Gastroesophageal sphincter (tissue), 4 donors: Measurements from ENCODE around the gene WDR73. TPM values are rescaled to one million over a fixed set of nuclear protein-coding genes. Genes with fewer than 3 reads are reported as not detected.

ENCODE experiments used
- ATAC-seq: fragments of 150-250 bp; one replicate; pipeline ENCODE4 v1.9.1; 2016; ENCODE audit warnings: mild to moderate bottlenecking, moderate library complexity
- H3K27ac ChIP-seq, 4 donors: fragments of 200-600 bp; sonication (generic) in 3 of 4; 1 replicate in 3 of 4; 2 replicates in 1 of 4; pipeline ENCODE4 v1.5.1; 2016 to 2019
- H3K27me3 ChIP-seq: fragments of 200-600 bp; sonication (generic); one replicate; pipeline ENCODE4 v1.5.1; 2019
- H3K36me3 ChIP-seq, 2 donors: fragments of 200-600 bp; sonication (generic); one replicate each; pipeline ENCODE4 v1.5.1; 2019; ENCODE audit warnings: control low read depth in 1 of 2
- H3K4me1 ChIP-seq, 3 donors: fragments of 200-600 bp; sonication (generic); 1 replicate in 2 of 3; 2 replicates in 1 of 3; pipeline ENCODE4 v1.5.1; 2016 to 2019; ENCODE audit warnings: control low read depth in 2 of 3
- H3K4me3 ChIP-seq, 2 donors: fragments of 200-600 bp; sonication (generic); one replicate each; pipeline ENCODE4 v1.5.1; 2019; ENCODE audit warnings: mild to moderate bottlenecking in 1 of 2, moderate library complexity in 1 of 2
- H3K9me3 ChIP-seq, 3 donors: fragments of 200-600 bp; sonication (generic); one replicate each; pipeline ENCODE4 v1.5.1; 2017 to 2019; ENCODE audit warnings: control low read depth in 2 of 3
- EP300 ChIP-seq: sonication (generic); formaldehyde crosslinking; IDR thresholded peaks from one replicate; pipeline ENCODE4 v1.6.1; 2017; ENCODE audit warnings: antibody characterized with exemption, mild to moderate bottlenecking
- POLR2A ChIP-seq, 2 donors: fragments of 450-650 bp; IDR thresholded peaks; one replicate each; pipeline ENCODE4 v1.6.1; 2017; ENCODE audit warnings: antibody characterized with exemption in 2 of 2, mild to moderate bottlenecking in 2 of 2, moderate library complexity in 1 of 2
- POLR2AphosphoS5 ChIP-seq: sonication (generic); formaldehyde crosslinking; IDR thresholded peaks from one replicate; pipeline ENCODE4 v1.6.1; 2017; ENCODE audit warnings: antibody characterized with exemption
- WGBS, 2 donors: methylation state at CpG; one replicate each; pipeline ENCODE4 v1.1.5; 2018; ENCODE audit warnings: low coverage in 1 of 2; 5-methylcytosine and 5-hydroxymethylcytosine counted together
- total RNA-seq, 4 donors: library from RNA; depleted of rRNA; stranded (reverse); fragments of >200 nt; gene quantifications; one replicate each; pipeline ENCODE4 v1.1.0, GENCODE V29; 2016
- TF ChIP-seq, protein P1 (sequence below), 4 experiments: fragments of 200-600 bp in 2 of 4; fragments of 450-650 bp in 2 of 4; sonication (generic) in 1 of 4; IDR thresholded peaks; one replicate each; pipeline ENCODE4 v1.5.1; 2017 to 2019; ENCODE audit warnings: antibody characterized with exemption in 4 of 4, mild to moderate bottlenecking in 2 of 4, moderate library complexity in 2 of 4

Gene WDR73
- total RNA-seq, 4 donors from 2014 or later = 12.6 to 43.3 (median 20.2) TPM

DNA sequence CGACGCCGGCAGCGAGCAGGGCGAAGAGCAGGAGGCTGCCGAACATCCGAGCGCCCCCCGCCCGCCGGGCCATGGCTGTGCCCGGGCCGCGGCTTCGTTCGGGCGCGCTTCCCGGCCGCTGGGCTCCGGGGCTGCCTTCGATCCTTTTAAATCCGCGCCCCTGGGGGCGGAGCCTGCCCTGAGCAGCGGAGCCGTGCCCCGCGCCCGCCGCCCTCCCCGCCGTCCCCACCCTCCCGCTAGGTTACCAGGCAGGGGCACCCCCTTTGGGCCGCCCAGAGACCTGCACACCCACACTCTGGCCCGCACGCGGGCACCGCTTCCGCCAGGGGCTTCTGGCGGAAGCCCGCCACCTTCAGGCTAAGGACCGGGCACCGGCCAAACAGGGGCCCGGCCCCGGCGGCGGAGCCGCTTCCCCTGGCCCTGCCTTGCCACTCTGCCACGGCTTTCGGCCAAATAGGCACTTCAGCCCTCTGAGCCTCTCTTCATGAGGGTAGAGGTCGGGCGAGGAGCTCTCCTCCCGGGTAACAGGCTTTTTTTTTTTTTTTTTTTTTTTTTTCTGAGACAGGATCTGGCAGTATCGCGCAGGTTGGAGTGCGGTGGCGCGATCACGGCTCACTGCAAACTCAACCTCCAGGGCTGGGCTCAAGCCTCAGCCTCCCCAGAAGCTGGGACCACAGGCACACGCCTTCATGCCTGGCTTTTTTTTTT, 4.2 kb upstream of the WDR73 start, which contains the start of gene NMB:
Gene NMB, minus strand, starts transcription at position 120 of the 708 bp plus-strand sequence. Its CDS starts 47 bp downstream, at position 73.
- peaks cover 0 to 38% (median 13%) of the 10 kb centered on the region in 3 donors for H3K4me1 ChIP-seq
- TF ChIP-seq, protein P1, sequence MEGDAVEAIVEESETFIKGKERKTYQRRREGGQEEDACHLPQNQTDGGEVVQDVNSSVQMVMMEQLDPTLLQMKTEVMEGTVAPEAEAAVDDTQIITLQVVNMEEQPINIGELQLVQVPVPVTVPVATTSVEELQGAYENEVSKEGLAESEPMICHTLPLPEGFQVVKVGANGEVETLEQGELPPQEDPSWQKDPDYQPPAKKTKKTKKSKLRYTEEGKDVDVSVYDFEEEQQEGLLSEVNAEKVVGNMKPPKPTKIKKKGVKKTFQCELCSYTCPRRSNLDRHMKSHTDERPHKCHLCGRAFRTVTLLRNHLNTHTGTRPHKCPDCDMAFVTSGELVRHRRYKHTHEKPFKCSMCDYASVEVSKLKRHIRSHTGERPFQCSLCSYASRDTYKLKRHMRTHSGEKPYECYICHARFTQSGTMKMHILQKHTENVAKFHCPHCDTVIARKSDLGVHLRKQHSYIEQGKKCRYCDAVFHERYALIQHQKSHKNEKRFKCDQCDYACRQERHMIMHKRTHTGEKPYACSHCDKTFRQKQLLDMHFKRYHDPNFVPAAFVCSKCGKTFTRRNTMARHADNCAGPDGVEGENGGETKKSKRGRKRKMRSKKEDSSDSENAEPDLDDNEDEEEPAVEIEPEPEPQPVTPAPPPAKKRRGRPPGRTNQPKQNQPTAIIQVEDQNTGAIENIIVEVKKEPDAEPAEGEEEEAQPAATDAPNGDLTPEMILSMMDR (IDR thresholded peaks at IDR 0.05) = peak in 3 of 4 experiments; percentile 59 to 82 (median 69)
- no peak for TF ChIP-seq POLR2A (IDR thresholded peaks at IDR 0.05)
- no peak for TF ChIP-seq POLR2AphosphoS5
- H3K36me3 ChIP-seq = no peaks in the 10 kb centered on the region
- ATAC-seq = peak; percentile 77
- no peaks in the 10 kb centered on the region for H3K9me3 ChIP-seq
- WGBS, 2 donors = 0% methylated on average over 1 to 13 of the region's 61 CpGs
- peak within 1 kb of the TSS; percentile 45 to 90 (median 85) for H3K27ac ChIP-seq
- H3K4me3 ChIP-seq = peak within 1 kb of the TSS; percentile 52 to 65
- no peaks in the 10 kb centered on the region for H3K27me3 ChIP-seq

DNA sequence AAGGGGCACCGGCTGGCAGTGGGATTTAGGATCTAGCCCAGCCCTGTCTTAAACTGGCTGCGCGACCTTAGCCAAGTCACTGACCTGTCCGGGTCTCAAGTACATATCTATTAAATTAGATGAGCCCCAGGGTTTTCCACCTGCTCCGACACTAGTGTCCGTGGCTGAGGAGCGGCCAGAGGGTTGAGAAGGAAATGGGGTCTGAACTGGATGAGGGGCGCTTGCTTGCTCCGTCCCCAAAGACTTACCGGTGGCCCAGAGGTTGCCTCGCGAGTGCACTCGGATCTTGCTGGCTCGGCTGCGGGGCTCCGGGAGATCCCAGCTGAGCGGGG, 3.6 kb upstream of the WDR73 start:
- Histone ChIP-seq H3K4me3 (peak overlapping the region; percentile 52 to 65), H3K27me3 (no peaks in the 10 kb centered on the region), H3K9me3 (no peaks in the 10 kb centered on the region), H3K4me1 (peaks cover 0 to 43% (median 18%) of the 10 kb centered on the region in 3 donors), H3K27ac (peak overlapping the region; percentile 45 to 90 (median 85)), H3K36me3 (no peaks in the 10 kb centered on the region)
- TF ChIP-seq EP300 (no peak), POLR2AphosphoS5 (no peak), POLR2A (IDR thresholded peaks at IDR 0.05) (no peak)
- TF ChIP-seq, protein P1 (IDR thresholded peaks at IDR 0.05) = no peak
- ATAC-seq = no peak
- WGBS, 2 donors = 86% methylated on average over 1 of the region's 17 CpGs; no CpG with 5 or more reads in 1 of the 2 donors

DNA sequence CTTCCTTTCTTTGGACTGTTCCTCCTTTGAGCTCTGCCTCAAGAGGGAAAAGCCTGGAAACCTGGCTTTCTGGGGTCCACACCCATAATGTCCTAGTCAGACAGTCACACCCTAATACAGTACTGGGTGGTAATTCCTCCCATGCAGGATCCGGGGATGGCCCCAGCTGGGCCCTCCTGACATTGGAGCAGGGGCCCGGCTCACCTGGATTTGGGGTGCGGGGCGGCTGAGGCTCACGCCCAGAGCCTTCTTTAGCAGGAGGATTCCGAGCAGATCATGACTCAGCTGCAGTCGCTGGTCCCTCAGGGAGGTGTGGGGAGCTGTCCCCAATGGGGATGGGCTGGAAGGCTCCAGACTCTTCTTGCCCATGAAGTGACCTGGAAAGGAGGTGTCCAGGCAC, 2.9 kb upstream of the WDR73 start:
- no peak for TF ChIP-seq POLR2AphosphoS5
- TF ChIP-seq, protein P1 (IDR thresholded peaks at IDR 0.05) = no peak
- TF ChIP-seq EP300 = no peak
- no peak for TF ChIP-seq POLR2A (IDR thresholded peaks at IDR 0.05)
- Histone ChIP-seq H3K4me3 (no peak overlapping the region), H3K36me3 (peaks cover 0 to 5% of the 10 kb centered on the region in 2 donors), H3K4me1 (peaks cover 0 to 51% (median 22%) of the 10 kb centered on the region in 3 donors), H3K27ac (no peak overlapping the region), H3K27me3 (no peaks in the 10 kb centered on the region), H3K9me3 (no peaks in the 10 kb centered on the region)
- WGBS, 2 donors = no CpG with 5 or more reads among the region's 7 CpGs
- ATAC-seq = no peak

DNA sequence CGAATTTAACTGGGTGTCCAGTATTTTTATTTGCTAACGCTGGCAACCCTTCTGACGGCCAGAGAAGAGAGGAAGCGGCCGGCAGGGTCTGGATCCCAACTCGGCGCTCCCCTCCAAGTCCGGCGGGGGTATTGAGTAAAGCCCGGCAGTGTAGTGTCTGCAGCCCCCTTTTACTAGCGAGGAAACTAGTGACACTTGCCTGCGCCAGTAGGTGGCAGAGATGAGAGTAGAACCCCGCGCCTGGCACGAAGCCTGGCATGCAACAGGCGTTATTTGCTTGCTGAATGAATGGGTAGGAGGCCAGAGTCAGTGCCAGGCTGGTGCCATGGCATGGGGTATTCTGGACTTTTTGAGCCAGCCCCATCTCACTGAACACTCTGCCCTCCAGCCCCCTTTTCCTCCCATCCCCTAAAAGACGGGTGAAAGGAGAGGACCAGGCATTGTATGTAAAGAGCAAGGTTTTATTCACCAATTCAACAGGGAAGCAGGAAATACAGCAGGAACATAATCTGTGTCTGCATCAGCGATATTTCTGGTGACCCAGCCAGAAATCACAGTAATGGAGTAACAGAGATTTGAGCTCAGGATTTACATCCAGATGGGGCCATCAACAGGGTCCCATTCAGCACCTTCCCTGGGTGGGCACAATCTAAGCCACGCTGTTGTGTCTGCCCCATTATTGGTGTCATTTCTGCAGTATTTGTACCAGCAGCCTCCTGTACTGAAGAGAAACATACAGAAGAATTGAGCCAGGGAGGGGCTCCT, 788 bp upstream of the WDR73 start:
- peak; percentile 38 for ATAC-seq
- peaks cover 0 to 63% (median 22%) of the 10 kb centered on the region in 3 donors for H3K4me1 ChIP-seq
- TF ChIP-seq, protein P1 (IDR thresholded peaks at IDR 0.05) = peak in 3 of 4 experiments; percentile 71 to 76 (median 75)
- TF ChIP-seq POLR2A (IDR thresholded peaks at IDR 0.05) (no peak), POLR2AphosphoS5 (peak; percentile 42)
- 0 to 4% methylated on average over 10 to 11 of the region's 19 CpGs for WGBS, 2 donors
- peak overlapping the region; percentile 71 to 76 for H3K4me3 ChIP-seq
- H3K36me3 ChIP-seq = peaks cover 0 to 26% of the 10 kb centered on the region in 2 donors
- no peaks in the 10 kb centered on the region for H3K27me3 ChIP-seq
- H3K9me3 ChIP-seq = no peaks in the 10 kb centered on the region
- peak overlapping the region; percentile 68 to 93 (median 89) for H3K27ac ChIP-seq
